ENCODE data around the gene RAD51B.

- TF ChIP-seq CTCF (IDR thresholded peaks at IDR 0.05; ENCODE audit: insufficient read depth, low read length) (no peak), POLR2AphosphoS5 (IDR thresholded peaks at IDR 0.05; ENCODE audit: low read depth) (no peak)
Measured at GRCh38 chr14:68441542-68441941, 622.0 kb downstream of the RAD51B start.

Data from HL-60 (cell line).